Mesenchymal stem cell (in vitro differentiated cells and primary cell): Measurements from ENCODE around the gene RAB8B. TPM values are rescaled to one million over a fixed set of nuclear protein-coding genes. Genes with fewer than 3 reads are reported as not detected.

ENCODE experiments used
- DNase-seq: peaks from one replicate; pipeline ENCODE4 v3.0.0-alpha.2; 2013
- H2AFZ ChIP-seq: one replicate; pipeline ENCODE4 v1.6.1; 2013; ENCODE audit warnings: low read depth, mild to moderate bottlenecking, control low read depth, inconsistent platforms, low read length, moderate library complexity
- H2AK5ac ChIP-seq: 2 replicates; pipeline ENCODE4 v1.6.1; 2013; ENCODE audit warnings: low read length, moderate library complexity, mild to moderate bottlenecking, inconsistent platforms; ENCODE audit not compliant: severe bottlenecking
- H2BK120ac ChIP-seq: one replicate; pipeline ENCODE4 v1.6.1; 2013; ENCODE audit warnings: low read depth, mild to moderate bottlenecking, inconsistent platforms, low read length, moderate library complexity
- H2BK12ac ChIP-seq, 2 experiments: one replicate each; pipeline ENCODE4 v1.6.1; 2013; ENCODE audit warnings: inconsistent platforms in 2 of 2, low read length in 2 of 2, mild to moderate bottlenecking in 2 of 2, moderate library complexity in 2 of 2, control low read depth in 1 of 2
- H2BK15ac ChIP-seq: one replicate; pipeline ENCODE4 v1.6.1; 2013; ENCODE audit warnings: mild to moderate bottlenecking, low read depth, inconsistent platforms; ENCODE audit not compliant: poor library complexity, severe bottlenecking
- H2BK5ac ChIP-seq: 2 replicates; pipeline ENCODE4 v1.6.1; 2013; ENCODE audit warnings: low read depth, mild to moderate bottlenecking, low read length, control low read depth, inconsistent platforms; ENCODE audit not compliant: poor library complexity, severe bottlenecking
- H3K14ac ChIP-seq, 2 experiments: one replicate each; pipeline ENCODE4 v1.6.1; 2013; ENCODE audit warnings: inconsistent platforms in 2 of 2, low read length in 2 of 2, control low read depth in 1 of 2, mild to moderate bottlenecking in 1 of 2, moderate library complexity in 1 of 2
- H3K18ac ChIP-seq, 2 experiments: one replicate each; pipeline ENCODE4 v1.6.1; 2013; ENCODE audit warnings: inconsistent platforms in 2 of 2, low read length in 2 of 2, control low read depth in 1 of 2, low read depth in 1 of 2, mild to moderate bottlenecking in 1 of 2
- H3K23ac ChIP-seq, 2 experiments: one replicate each; pipeline ENCODE4 v1.6.1; 2013; ENCODE audit warnings: inconsistent platforms in 2 of 2, low read length in 2 of 2, mild to moderate bottlenecking in 2 of 2, moderate library complexity in 2 of 2, control low read depth in 1 of 2
- H3K27ac ChIP-seq: 2 replicates; pipeline ENCODE4 v1.5.1; 2013; ENCODE audit warnings: mild to moderate bottlenecking, moderate library complexity, low read length, control low read depth, inconsistent platforms; ENCODE audit not compliant: poor library complexity, severe bottlenecking
- H3K27me3 ChIP-seq, 2 experiments: 2 replicates each; pipeline versions ENCODE4 v1.6.1 to v1.7.0; 2013; ENCODE audit warnings: low read length in 2 of 2, mild to moderate bottlenecking in 2 of 2, moderate library complexity in 2 of 2, control low read depth in 1 of 2, inconsistent platforms in 1 of 2; ENCODE audit not compliant: control insufficient read depth in 1 of 2, insufficient read depth in 1 of 2
- H3K36me3 ChIP-seq, 2 experiments: 2 replicates each; pipeline versions ENCODE4 v1.6.1 to v1.7.0; 2013; ENCODE audit warnings: low read length in 2 of 2, control low read depth in 1 of 2, inconsistent platforms in 1 of 2, low read depth in 1 of 2, mild to moderate bottlenecking in 1 of 2; ENCODE audit not compliant: insufficient read depth in 2 of 2, control insufficient read depth in 1 of 2
- H3K4ac ChIP-seq, 2 experiments: one replicate each; pipeline ENCODE4 v1.6.1; 2013; ENCODE audit warnings: inconsistent platforms in 2 of 2, low read length in 2 of 2, mild to moderate bottlenecking in 2 of 2, moderate library complexity in 2 of 2, control low read depth in 1 of 2, low read depth in 1 of 2
- H3K4me1 ChIP-seq: 2 replicates; pipeline ENCODE4 v1.6.1; 2013; ENCODE audit warnings: low read depth, low read length, control low read depth; ENCODE audit not compliant: control insufficient read depth, insufficient read depth
- H3K4me2 ChIP-seq: 2 replicates; pipeline ENCODE4 v1.6.1; 2013; ENCODE audit warnings: low read length, mild to moderate bottlenecking, inconsistent platforms; ENCODE audit not compliant: poor library complexity, severe bottlenecking
- H3K4me3 ChIP-seq, 2 experiments: 2 replicates each; pipeline versions ENCODE4 v1.5.1 to v1.7.0; 2013; ENCODE audit warnings: low read length in 2 of 2, mild to moderate bottlenecking in 2 of 2, control low read depth in 1 of 2, low read depth in 1 of 2; ENCODE audit not compliant: insufficient read depth in 1 of 2
- H3K79me1 ChIP-seq: replicated peaks from 2 replicates; pipeline ENCODE4 v1.6.1; 2013; ENCODE audit warnings: mild to moderate bottlenecking, control low read depth, low read length, inconsistent platforms; ENCODE audit not compliant: poor library complexity, severe bottlenecking
- H3K9ac ChIP-seq: 2 replicates; pipeline ENCODE4 v1.7.0; 2013; ENCODE audit warnings: mild to moderate bottlenecking, low read length, moderate library complexity
- H3K9me3 ChIP-seq: 2 replicates; pipeline ENCODE4 v1.7.0; 2013; ENCODE audit warnings: mild to moderate bottlenecking, low read length; ENCODE audit not compliant: control insufficient read depth
- H4K8ac ChIP-seq: one replicate; pipeline ENCODE4 v1.6.1; 2013; ENCODE audit warnings: inconsistent platforms, mild to moderate bottlenecking, low read length, moderate library complexity
- H4K91ac ChIP-seq: one replicate; pipeline ENCODE4 v1.6.1; 2013; ENCODE audit warnings: mild to moderate bottlenecking, low read length, inconsistent platforms
- WGBS: methylation state at CpG from one replicate; pipeline ENCODE4 v1.1.7; 2013; ENCODE audit warnings: mixed read lengths; 5-methylcytosine and 5-hydroxymethylcytosine counted together
- polyA plus RNA-seq, 2 experiments: library from polyadenylated mRNA; stranded (reverse); fragments of 200-250 nt; gene quantifications; one replicate each; pipeline ENCODE4 v1.2.3, GENCODE V29; 2013

RAB8B gene
- 63.1 TPM for polyA plus RNA-seq (2013, experiment 1 of 2)
- 60.0 TPM for polyA plus RNA-seq (2013, experiment 2 of 2)

GRCh38 chr15:63188926-63189871 is at the start of gene RAB8B:
TSS of gene RAB8B (plus strand) at chr15:63189606. CDS start at chr15:63189625, 19 bp downstream.
- Histone ChIP-seq H3K14ac (peak within 1 kb of the TSS in 1 of 2 experiments; percentile 78), H3K4me2 (peak within 1 kb of the TSS; percentile 94), H2BK12ac (peak within 1 kb of the TSS; percentile 56 to 67), H4K8ac (peak within 1 kb of the TSS; percentile 75), H3K4me1 (peaks cover 2% of the 10 kb centered on the region), H3K27ac (peak within 1 kb of the TSS; percentile 39), H3K36me3 (no peaks in the 10 kb centered on the region), H2BK120ac (peak within 1 kb of the TSS; percentile 35), H2BK5ac (no peak within 1 kb of the TSS), H3K79me1 (no peaks in the 10 kb centered on the region), H3K4ac (peak within 1 kb of the TSS; percentile 35 to 54), H3K4me3 (peak within 1 kb of the TSS; percentile 75 to 95), H2AK5ac (peak within 1 kb of the TSS; percentile 7), H2BK15ac (peak within 1 kb of the TSS; percentile 95), H3K9me3 (no peaks in the 10 kb centered on the region), H4K91ac (peak within 1 kb of the TSS; percentile 54), H3K23ac (peak within 1 kb of the TSS in 1 of 2 experiments; percentile 46), H3K9ac (peak within 1 kb of the TSS; percentile 91), H3K18ac (peak within 1 kb of the TSS; percentile 70 to 80), H3K27me3 (no peaks in the 10 kb centered on the region), H2AFZ (peak within 1 kb of the TSS; percentile 79)
- peak; percentile 95 for DNase-seq
- WGBS, result under 1% methylated on average over 46 of the region's 77 CpGs

GRCh38 chr15:63140936-63141335 is 48.5 kb upstream of the RAB8B start:
- H3K27ac ChIP-seq, result no peak overlapping the region
- no peak overlapping the region for H2BK120ac ChIP-seq
- no peaks in the 10 kb centered on the region for H3K27me3 ChIP-seq
- H3K4me1 ChIP-seq, result no peaks in the 10 kb centered on the region
- no peaks in the 10 kb centered on the region for H3K9me3 ChIP-seq
- H4K91ac ChIP-seq, result no peak overlapping the region
- no peak overlapping the region for H3K4ac ChIP-seq
- no peak for DNase-seq
- no peak overlapping the region for H3K4me2 ChIP-seq
- no peak overlapping the region for H3K14ac ChIP-seq
- H3K79me1 ChIP-seq, result peaks cover 3% of the 10 kb centered on the region
- peaks cover 10 to 41% of the 10 kb centered on the region in 2 experiments for H3K36me3 ChIP-seq
- H4K8ac ChIP-seq, result no peak overlapping the region
- H2AFZ ChIP-seq, result no peak overlapping the region
- no peak overlapping the region for H2AK5ac ChIP-seq
- no peak overlapping the region for H2BK15ac ChIP-seq
- no peak overlapping the region for H2BK12ac ChIP-seq
- no peak overlapping the region for H2BK5ac ChIP-seq
- H3K9ac ChIP-seq, result no peak overlapping the region
- no peak overlapping the region for H3K18ac ChIP-seq
- no peak overlapping the region for H3K23ac ChIP-seq
- 95% methylated on average over 2 of the region's 2 CpGs for WGBS
- H3K4me3 ChIP-seq, result no peak overlapping the region

- WGBS, result 79% methylated on average over 2 of the region's 2 CpGs
- H4K91ac ChIP-seq, result no peak overlapping the region
Measured at GRCh38 chr15:63145426-63145825, 44.0 kb upstream of the RAB8B start.

GRCh38 chr15:63146684-63147083 is 42.7 kb upstream of the RAB8B start:
- Histone ChIP-seq H3K14ac (no peak overlapping the region), H3K4me1 (no peaks in the 10 kb centered on the region), H3K27me3 (no peaks in the 10 kb centered on the region), H3K9me3 (no peaks in the 10 kb centered on the region), H2BK15ac (no peak overlapping the region), H3K9ac (no peak overlapping the region), H4K8ac (no peak overlapping the region), H3K4ac (no peak overlapping the region), H3K4me2 (no peak overlapping the region), H3K36me3 (peaks cover 26 to 77% of the 10 kb centered on the region in 2 experiments), H2BK12ac (peak overlapping the region in 1 of 2 experiments; percentile 29), H2AK5ac (no peak overlapping the region), H3K18ac (no peak overlapping the region), H3K23ac (no peak overlapping the region), H4K91ac (no peak overlapping the region), H2BK120ac (no peak overlapping the region), H2AFZ (no peak overlapping the region), H2BK5ac (no peak overlapping the region), H3K79me1 (no peaks in the 10 kb centered on the region), H3K27ac (no peak overlapping the region), H3K4me3 (no peak overlapping the region)
- WGBS, result 97% methylated on average over 3 of the region's 3 CpGs
- DNase-seq, result peak; percentile 22

More at GRCh38 chr15:63145426-63145825, 44.0 kb upstream of the RAB8B start:
- Histone ChIP-seq H2BK120ac (no peak overlapping the region), H2BK5ac (no peak overlapping the region), H2BK12ac (no peak overlapping the region), H3K27me3 (no peaks in the 10 kb centered on the region), H3K4me3 (no peak overlapping the region), H3K18ac (no peak overlapping the region), H2AK5ac (no peak overlapping the region), H3K4ac (no peak overlapping the region), H3K14ac (no peak overlapping the region), H3K36me3 (peaks cover 25 to 80% of the 10 kb centered on the region in 2 experiments), H3K9ac (no peak overlapping the region), H3K4me1 (no peaks in the 10 kb centered on the region), H3K79me1 (no peaks in the 10 kb centered on the region), H3K9me3 (no peaks in the 10 kb centered on the region), H2BK15ac (no peak overlapping the region), H2AFZ (no peak overlapping the region), H3K4me2 (no peak overlapping the region), H3K23ac (no peak overlapping the region), H3K27ac (no peak overlapping the region), H4K8ac (no peak overlapping the region)
- DNase-seq, result no peak
